Hippocampal formation (tissue), 2 donors: ENCODE results near the gene GNE.
A peak's percentile ranks its signal among the peaks of the same experiment; 100 is the strongest.
"Not testable (repeated sequence)": the region's sequence is repeated elsewhere in the genome, so short reads cannot be mapped to it uniquely, and the experiment has no call there.

Source experiments
- DNase-seq, 2 donors: peaks; one replicate each; lab custom pipeline; 2025; lab: John Stamatoyannopoulos, UW

GNE gene

DNA sequence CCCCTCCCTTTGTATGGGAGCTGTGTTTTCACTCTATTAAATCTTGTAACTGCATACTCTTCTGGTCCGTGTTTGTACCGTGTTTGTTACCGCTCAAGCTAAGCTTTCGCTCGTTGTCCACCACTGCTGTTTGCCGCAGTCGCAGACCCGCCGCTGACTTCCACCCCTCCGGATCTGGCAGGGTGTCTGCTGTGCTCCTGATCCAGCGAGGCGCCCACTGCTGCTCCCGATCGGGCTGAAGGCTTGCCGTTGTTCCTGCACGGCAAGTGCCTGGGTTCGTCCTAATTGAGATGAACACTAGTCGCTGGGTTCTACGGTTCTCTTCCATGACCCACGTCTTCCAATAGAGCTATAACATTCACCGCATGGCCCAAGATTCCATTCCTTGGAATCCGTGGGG lies 6.6 kb upstream of the GNE start:
- DNase-seq, result no peak

DNA sequence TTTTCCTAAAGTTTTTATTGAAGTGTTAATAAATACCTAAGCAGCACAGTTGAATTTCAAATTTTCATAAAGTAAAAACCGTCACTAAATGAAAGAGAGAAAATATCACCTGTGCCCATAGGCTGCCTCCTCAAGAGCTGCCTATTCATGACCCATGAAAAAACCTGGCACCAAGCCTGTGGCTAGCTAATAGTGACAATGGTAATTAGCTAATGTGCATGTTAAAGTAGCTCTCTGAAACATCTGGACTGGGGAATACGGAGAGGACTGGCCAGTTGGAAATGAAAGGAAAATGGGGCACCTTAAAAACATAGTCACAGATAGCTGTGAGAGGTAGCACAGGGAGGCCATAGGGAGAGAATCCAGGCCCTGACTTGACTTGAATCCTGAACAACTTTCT lies 5.4 kb upstream of the GNE start:
- DNase-seq, result no peak

DNA sequence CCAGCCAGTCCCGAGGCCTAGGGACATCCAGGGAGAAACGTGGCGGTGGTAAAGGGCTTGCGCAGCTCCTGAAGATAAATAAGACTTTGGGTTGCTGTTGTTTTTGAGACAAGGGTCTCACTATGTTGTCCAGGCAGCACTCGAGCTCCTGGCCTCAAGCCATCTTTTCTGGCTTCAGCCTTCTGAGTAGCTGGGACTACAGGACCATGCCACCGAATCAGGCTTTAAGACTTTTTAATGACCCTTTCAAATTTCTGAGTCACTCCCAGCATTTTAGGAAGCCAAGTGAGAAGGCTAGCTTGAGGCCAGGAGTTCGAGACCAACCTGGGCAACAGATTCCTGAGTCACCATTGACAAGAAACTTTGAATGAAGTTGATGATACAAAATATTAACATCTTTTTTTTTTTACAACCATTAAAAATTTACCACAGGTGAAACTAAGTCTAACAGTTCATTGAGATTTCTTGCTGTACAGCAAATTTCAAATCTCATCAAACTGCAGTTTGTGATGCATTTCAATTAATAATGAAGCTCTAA lies 817 bp upstream of the GNE start:
- DNase-seq, result no peak

DNA sequence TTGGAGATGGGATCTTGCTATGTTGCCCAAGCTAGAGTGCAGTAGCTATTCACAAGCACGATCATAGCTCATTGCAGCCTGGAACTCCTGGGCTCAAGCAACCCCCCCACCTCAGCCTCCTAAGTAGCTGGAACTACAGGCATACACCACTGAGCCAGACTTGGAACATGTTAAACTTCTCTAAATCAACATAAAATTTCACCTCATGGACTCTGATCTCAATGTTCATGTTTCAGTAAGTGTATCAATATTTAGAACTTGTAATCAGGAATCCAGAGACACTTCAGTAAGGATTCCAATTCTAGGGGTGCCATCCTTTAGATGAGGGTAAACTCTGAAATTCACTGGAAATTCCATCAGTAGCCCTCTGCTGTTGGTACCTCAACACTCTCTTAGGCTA lies 6.8 kb downstream of the GNE start:
- DNase-seq, result no peak

DNA sequence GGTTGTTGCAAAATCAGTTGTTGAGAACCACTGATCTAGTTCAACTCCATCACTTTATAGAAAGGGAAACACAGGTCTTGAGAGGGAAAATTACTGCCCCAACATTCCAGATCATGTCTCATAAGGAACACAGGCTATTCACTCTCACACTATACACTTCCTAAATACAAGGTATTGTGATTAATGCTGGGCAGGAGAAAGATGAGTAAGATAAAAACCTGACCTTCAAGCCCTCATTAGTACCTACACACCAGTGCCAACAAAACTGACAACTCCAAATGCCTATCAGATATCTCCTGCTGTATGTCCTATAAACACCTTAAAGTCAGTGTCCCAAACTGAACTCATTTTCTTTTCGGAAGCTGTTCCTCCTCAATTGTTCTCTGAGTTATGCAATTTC lies 8.2 kb downstream of the GNE start:
- DNase-seq, result no peak

DNA sequence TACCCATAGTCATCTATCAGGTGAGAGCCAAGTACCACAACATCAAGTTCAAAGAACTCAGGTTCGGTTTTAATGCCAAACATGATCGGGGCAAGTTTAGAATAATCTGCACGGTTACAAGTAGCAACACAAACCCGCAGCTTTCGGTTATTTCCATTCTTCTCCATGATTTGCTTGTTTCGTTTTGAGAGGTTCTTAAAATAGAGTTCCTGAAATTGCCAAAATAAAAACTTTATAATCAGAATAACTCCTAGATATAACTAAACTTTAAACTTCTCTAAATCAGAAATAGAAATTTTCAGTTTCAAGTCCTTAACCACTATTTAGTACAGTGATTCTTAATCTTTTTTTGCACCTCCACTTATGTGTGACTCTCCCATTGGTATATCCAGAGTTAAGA lies 9.1 kb downstream of the GNE start:
- no peak for DNase-seq

- DNase-seq, result peak in 1 of 2 donors; percentile 35
Observed at GRCh38 chr9:36248061-36248460, 10.2 kb downstream of the GNE start.

DNA sequence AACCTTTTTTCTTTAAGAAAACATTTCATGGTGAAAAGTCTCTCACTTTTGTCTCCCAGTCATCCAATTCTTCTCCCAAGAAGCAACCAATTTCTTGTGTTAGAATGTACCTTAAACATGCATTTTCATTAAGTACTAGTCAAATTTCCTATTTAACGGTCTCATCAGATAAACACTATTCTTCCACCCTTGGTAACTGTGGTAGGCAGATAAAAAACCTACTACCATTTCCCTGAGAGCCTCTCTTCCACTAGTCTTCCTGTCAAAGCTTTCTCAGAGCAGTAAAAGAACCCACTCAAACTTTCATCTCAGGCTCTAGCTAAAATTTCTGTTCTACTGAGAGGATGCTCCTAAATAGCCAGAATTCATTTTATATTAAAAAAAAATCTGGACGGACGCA lies 10.9 kb downstream of the GNE start:
- DNase-seq, result no peak

DNA sequence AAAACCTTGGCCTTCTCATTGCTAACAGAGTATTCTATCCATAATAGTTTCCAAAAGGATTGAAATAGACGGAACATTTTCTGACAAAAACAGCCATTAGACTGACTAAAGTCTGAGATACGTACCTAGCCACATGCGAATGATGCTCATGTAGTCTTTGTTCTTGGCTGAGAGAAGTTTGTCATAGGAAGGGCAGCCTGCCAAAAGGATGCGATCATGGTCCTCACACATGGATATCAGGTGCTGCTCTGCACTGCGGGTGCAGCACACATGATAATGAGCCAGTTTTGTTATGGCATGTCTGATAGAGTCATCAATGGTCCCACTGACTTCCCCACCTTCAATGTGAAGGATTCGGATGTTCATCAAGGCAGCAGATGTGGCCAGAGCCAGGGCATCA lies 12.3 kb downstream of the GNE start:
- DNase-seq, result no peak

DNA sequence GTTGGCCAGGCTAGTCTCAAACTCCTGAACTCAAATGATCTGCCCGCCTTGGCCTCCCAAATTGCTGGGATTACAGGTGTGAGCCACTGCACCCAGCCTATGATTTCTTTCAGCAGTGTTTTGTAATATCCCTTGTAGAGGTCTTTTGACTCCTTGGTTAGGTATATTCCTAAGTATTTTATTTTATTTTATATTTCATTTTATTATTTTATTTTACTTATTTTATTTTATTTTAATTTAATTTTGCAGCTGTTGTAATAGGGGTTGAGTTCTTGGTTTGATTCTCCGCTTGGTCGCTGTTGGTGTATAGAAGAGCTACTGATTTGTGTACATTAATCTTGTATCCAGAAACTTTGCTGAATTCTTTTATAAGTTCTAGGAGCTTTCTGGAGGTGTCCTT lies 18.6 kb downstream of the GNE start:
- not testable (repeated sequence) for DNase-seq

DNA sequence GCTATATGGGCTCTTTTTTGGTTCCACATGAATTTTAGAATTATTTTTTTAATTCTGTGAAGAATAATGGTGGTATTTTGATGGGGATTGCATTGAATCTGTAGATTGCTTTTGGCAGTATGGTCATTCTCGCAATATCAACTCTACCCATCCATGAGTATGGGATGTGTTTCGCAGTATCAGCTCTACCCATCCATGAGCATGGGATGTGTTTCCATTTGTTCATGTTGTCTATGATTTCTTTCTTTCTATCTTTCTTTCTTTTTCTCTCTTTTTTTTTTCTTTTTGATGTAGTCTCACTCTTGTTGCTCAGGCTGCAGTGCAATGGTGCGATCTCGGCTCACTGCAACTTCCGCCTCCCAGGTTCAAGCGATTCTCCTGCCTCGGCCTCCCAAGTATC lies 19.0 kb downstream of the GNE start:
- DNase-seq, result not testable (repeated sequence)

DNA sequence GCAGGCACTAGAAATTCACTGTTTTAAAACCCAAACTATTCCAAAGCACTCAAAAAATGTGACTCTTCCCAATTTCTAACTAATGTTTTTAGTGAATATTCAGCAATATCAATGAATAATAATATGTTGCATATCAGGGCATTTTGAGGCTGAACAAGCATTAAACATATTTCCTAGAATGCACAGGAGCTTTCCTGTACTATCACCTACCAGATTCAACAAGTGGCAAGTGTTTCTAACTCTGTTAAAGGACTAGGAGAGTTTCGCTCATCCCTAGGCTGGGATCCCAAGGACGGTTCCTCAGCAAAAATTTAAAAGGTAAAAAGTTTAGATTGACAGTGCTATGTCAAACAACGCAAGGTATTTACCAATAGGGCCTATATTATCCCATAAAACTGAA lies 21.0 kb downstream of the GNE start:
- no peak for DNase-seq

GRCh38 chr9:36222449-36222848 lies 35.8 kb downstream of the GNE start:
- DNase-seq, result no peak

DNA sequence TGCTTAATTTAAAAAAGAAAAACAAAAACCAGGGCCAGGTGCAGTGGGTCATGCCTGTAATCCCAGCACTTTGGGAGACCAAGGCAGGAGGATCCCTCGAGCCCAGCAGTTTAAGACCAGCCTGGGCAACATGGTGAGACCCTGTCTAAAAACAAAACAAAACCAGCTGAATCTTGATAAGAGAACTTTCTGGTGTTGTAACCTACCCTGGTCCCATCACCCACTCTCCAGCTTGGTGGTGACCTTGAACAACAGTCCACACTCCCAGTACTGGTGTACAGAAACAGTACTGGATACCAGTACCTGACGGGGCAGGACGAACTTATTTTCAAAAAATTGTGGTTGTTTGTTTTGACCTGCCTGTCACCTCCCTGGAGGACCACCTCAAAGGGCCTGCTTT lies 36.6 kb downstream of the GNE start:
- DNase-seq, result no peak

DNA sequence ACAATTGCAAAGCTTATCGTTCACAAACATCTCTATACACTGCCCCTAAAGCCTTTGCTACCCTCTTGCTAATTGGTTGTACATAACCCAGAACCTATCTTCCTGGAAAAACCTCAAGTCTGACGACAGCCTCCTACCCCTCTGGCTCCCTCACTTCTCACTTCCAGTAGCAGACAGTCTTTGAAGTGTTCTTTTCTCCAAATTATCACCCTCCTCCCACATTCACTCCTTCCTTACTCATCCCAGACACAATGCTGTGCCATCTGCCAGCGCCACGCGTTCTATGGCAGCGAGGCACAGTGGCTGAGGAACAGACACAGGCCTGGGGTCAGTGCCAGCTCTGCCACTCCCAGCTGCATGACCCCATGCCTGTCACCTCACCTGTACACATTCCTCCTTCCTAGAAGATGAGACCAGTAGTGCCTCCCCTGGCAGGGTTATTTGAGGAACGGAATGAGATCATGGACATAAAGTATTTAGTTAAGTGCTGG lies 39.8 kb downstream of the GNE start:
- DNase-seq, result peak in 1 of 2 donors; percentile 39

GRCh38 chr9:36218011-36218410 lies 40.2 kb downstream of the GNE start:
- no peak for DNase-seq

DNA sequence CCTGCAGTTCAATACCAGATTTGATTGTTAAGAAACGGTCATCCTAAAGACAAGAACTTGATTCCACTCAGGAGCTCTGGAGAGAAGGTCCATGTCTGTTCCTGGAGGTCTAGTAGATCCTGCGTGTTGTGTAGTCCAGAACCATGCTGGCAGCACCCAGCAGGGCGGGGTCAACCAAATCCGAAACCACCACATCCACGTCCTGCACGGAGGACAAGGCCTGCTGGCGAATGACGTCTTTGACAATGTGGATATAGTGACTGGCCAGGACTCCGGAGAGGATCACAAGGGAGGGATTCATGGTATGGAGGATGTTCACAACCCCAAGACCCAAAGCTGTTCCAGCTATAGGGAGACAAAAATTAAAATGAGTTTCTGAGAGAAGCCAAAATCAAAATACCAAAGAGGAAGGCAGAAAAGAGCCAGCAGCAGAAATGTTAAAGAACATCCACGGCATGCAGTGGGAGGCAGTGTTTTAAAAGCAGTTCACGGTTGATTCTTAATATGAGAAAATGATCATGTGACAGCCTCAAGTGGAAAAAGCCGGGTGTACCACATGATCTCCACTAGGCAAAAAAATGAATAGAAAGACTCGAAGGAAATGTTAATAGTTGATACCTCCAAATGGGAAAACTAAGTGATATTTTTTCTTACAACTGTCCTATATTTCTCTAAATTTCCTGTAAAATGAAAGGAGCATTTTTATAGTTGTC lies 40.8 kb downstream of the GNE start:
- DNase-seq, result no peak

GRCh38 chr9:36214571-36214970 lies 43.7 kb downstream of the GNE start:
- peak in 1 of 2 donors; percentile 40 for DNase-seq

DNA sequence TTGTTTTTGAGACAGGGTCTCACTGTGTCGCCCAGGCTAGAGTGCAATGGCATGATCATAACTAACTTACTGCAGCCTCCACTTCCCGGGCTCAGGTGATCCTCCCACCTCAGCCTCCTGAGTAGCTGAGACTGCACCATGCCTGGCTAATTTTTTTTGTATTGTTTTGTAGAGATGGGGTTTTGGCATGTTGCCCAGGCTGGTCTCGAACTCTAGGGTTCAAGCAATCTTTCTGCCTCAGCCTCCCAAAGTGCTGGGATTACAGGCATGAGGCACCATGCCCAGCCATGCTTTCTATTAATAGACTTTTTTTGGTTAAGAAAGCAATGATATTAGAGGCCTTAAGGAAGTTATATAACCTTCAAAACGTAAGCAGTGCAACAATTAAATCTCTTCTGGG lies 44.3 kb downstream of the GNE start:
- no peak for DNase-seq

DNA sequence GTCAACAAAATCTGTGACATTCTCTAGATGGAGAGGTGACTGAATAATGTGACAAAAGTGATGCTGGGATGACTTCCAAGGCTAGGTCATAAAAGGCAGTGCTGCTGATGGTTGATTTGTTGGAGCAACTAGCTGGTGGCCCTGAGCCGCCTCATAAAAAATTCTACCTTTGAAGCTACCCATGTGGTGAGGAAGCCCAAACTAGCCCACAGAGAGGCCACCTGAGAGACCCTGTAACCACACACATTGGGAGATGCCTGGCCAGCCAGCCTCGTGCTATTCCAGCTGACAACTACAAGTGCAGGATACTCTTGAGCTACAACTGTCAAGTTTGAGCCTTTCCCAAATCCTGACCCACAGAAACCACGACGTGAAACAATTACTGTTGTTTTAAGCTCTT lies 44.9 kb downstream of the GNE start:
- no peak for DNase-seq

GRCh38 chr9:36211510-36211909 lies 46.7 kb downstream of the GNE start:
- no peak for DNase-seq

- no peak for DNase-seq
Observed at GRCh38 chr9:36210722-36211121, 47.5 kb downstream of the GNE start.

DNA sequence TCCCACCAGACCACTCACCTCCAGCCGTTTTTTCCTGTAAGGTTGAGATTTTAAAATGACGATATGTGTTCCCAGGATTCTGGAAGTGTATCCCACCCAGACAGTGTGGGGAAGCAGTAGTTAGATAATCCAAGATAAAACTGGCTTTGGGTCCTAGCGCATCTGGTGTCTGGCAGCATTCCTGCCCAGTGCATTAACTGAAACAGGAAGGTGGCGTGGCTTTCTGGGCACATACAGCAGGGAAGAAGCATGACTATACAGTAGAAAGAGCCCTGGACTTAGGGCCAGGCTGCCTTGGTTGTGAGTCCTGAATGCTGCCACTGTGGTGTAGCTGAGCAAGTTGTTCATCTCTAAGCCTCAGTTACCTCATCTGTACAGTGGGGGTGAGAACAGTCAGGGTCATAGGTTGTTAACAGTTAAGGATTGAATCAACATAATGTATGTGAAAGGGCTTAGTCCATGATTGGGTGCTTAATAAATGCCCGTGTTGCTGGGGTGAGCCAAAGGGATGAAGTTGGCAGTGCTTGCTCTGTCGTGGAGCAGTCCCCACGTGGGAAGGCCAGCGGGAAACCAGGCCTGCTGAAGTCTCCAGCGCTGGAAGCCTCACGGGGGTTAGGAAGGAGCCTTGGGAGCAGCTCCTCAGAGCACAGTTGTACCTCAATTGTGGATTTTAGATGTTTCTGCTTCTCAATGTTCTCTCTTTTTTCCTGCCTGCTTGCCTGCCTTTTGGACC lies 49.6 kb downstream of the GNE start:
- no peak for DNase-seq
